Heart left ventricle (tissue), 16 donors: ENCODE results near the gene MSRB3. TPM values are rescaled to one million over a fixed set of nuclear protein-coding genes. Genes with fewer than 3 reads are reported as not detected.

Source experiments
- ATAC-seq, 4 donors: fragments of 200-7000 bp; cut with Tn5 transposase; one replicate each; pipeline ENCODE4 v1.9.1; 2020 to 2022; ENCODE audit warnings: moderate library complexity in 4 of 4, mild to moderate bottlenecking in 3 of 4, moderate number of reproducible peaks in 1 of 4
- DNase-seq, 5 donors: peaks; one replicate each; pipeline ENCODE4 v3.0.0-alpha.2; 2020
- H3K27ac ChIP-seq, 12 donors: fragments of 200-600 bp; sonication (generic) in 4 of 12; one replicate each; pipeline versions ENCODE4 v1.5.0 to v1.8.0; 2016 to 2022; ENCODE audit warnings: mild to moderate bottlenecking in 2 of 12
- H3K27me3 ChIP-seq, 9 donors: fragments of 200-600 bp; sonication (generic) in 2 of 9; one replicate each; pipeline versions ENCODE4 v1.5.1 to v1.8.0; 2016 to 2022; ENCODE audit warnings: mild to moderate bottlenecking in 3 of 9
- H3K36me3 ChIP-seq, 9 donors: fragments of 200-600 bp; sonication (generic) in 2 of 9; one replicate each; pipeline versions ENCODE4 v1.5.0 to v1.8.0; 2018 to 2022; ENCODE audit warnings: mild to moderate bottlenecking in 2 of 9
- H3K4me1 ChIP-seq, 12 donors: fragments of 200-600 bp; sonication (generic) in 4 of 12; one replicate each; pipeline versions ENCODE4 v1.5.0 to v1.8.0; 2016 to 2022; ENCODE audit warnings: mild to moderate bottlenecking in 3 of 12
- H3K4me3 ChIP-seq, 12 donors: fragments of 200-600 bp; sonication (generic) in 4 of 12; one replicate each; pipeline versions ENCODE4 v1.5.0 to v1.8.0; 2017 to 2022; ENCODE audit warnings: mild to moderate bottlenecking in 9 of 12, moderate library complexity in 4 of 12
- H3K9me3 ChIP-seq, 12 donors: fragments of 200-600 bp; sonication (generic) in 4 of 12; one replicate each; pipeline versions ENCODE4 v1.5.0 to v1.8.0; 2016 to 2022; ENCODE audit warnings: mild to moderate bottlenecking in 1 of 12
- CTCF ChIP-seq, 12 donors: fragments of 200-600 bp; sonication (generic) in 4 of 12; IDR thresholded peaks; one replicate each; pipeline versions ENCODE4 v1.5.0 to v1.8.0; 2018 to 2022; ENCODE audit warnings: antibody characterized with exemption in 12 of 12, mild to moderate bottlenecking in 5 of 12
- POLR2A ChIP-seq, 2 donors: fragments of 450-650 bp; IDR thresholded peaks; one replicate each; pipeline ENCODE4 v1.6.1; 2017; ENCODE audit warnings: antibody characterized with exemption in 2 of 2, mild to moderate bottlenecking in 2 of 2, moderate library complexity in 2 of 2
- WGBS, 4 donors: extraction: QIAGEN DNeasy Blood & Tissue Kit in 2 of 4; methylation state at CpG; one replicate each; pipeline versions ENCODE4 v1.1.5 to v1.1.7; 2013 to 2018; 5-methylcytosine and 5-hydroxymethylcytosine counted together
- intact Hi-C, 10 donors: fragments of 100-400 bp; cut with DNase I; formaldehyde crosslinking; loops; one replicate each; pipeline versions ENCODE4 v1.11.1 to v1.14.2; 2022
- polyA plus RNA-seq, 2 donors: library from polyadenylated mRNA; stranded (reverse); fragments of 200-250 nt; gene quantifications; one replicate each; pipeline ENCODE4 v1.2.3, GENCODE V29; 2013
- total RNA-seq, 9 donors: library from RNA; depleted of rRNA in 2 of 9; stranded (reverse); fragments of >200 nt in 2 of 9; fragmentation: NEBNext Ultra II Directional in 3 of 9; extraction: Animal tissue kit (Norgen Biotek cat#: 25700) in 3 of 9; gene quantifications; one replicate each; pipeline versions ENCODE4 v1.1.0 to v1.2.4, GENCODE V29; 2016 to 2023
- donor health status: ischemic (EF 13 %, LVEDD 7.1; RV severe dilation, severe dysfunction).
- donor health status: healthy with polysubstance abuse.
- donor health status: DM: no; HTN: yes; CAD: no.
- donor health status: DM: no; HTN: no; CAD: no.
- donor health status: ischemic (EF 25% LVEDD 6.9; RV normal size, moderate dysfunction).
- donor health status: ischemic (EF 25% LVEDD 5.7; RV mildly dilated, moderate dysfunction).
- donor health status: healthy.
- donor health status: DM: yes; HTN: yes; CAD: no.
- donor health status: ischemic (EF 35%, LVEDD 5.7; RV mildly dilated, moderate dysfunction).
- donor health status: nonischemic (EF 11% LVEDD 7.7; RV severe dilation, severe dysfunction).
- donor health status: DM: yes; HTN: yes; CAD: no.
- donor health status: PGD.
- donor health status: ischemic (EF 29% LVEDD 5.4; RV normal size, mild dysfunction).
- donor health status: nonischemic (EF 23%, LVEDD 6.1; RV moderate dilation, normal function).

The MSRB3 gene
- total and polyA plus RNA-seq, 11 donors: 54.1 to 165 (median 117) TPM

GRCh38 chr12:65324551-65324950 lies 46.1 kb downstream of the MSRB3 start:
- 89 to 97% (median 92%) methylated on average over 3 of the region's 3 CpGs for WGBS, 4 donors
- H3K27ac ChIP-seq: no peak overlapping the region
- no peaks in the 10 kb centered on the region for H3K9me3 ChIP-seq
- no peaks in the 10 kb centered on the region for H3K27me3 ChIP-seq
- ATAC-seq (no peak), DNase-seq (no peak)
- TF ChIP-seq CTCF (IDR thresholded peaks at IDR 0.05) (no peak), POLR2A (IDR thresholded peaks at IDR 0.05) (no peak)
- H3K36me3 ChIP-seq: peaks cover 0 to 18% (median 0%) of the 10 kb centered on the region in 9 donors
- H3K4me3 ChIP-seq: no peak overlapping the region
- peaks cover 0 to 47% (median 5%) of the 10 kb centered on the region in 12 donors for H3K4me1 ChIP-seq
- intact Hi-C loops: loop anchor here in 2 of 10 donors (10.0 kb wide), 2 partner anchors 350 to 760 kb away; no protein-coding TSS in a partner anchor

DNA sequence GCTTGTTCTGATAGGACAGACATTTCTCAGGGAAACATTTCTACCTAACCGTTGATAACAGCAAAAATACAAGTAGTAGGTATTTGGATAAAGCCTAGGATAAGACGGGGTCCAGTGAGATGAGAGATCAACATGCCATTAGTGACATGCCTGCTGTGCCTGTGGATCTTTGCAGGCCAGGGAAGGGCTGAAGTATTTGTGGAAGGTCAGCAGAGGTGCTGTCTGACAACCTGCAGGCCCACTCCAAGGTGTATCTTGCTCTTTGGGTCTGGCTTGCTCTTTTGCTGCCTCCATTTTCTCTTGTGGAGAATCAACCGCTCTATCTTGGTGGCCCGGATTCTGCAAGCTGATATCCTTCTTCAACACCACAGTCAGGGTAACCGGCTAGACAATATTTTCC lies 46.7 kb downstream of the MSRB3 start:
- WGBS, 4 donors: 57 to 70% (median 62%) methylated on average over 5 of the region's 5 CpGs
- Histone ChIP-seq H3K27ac (no peak overlapping the region), H3K9me3 (no peaks in the 10 kb centered on the region), H3K27me3 (no peaks in the 10 kb centered on the region), H3K4me1 (peaks cover 0 to 42% (median 6%) of the 10 kb centered on the region in 12 donors), H3K36me3 (peaks cover 0 to 19% (median 0%) of the 10 kb centered on the region in 9 donors), H3K4me3 (no peak overlapping the region)
- DNase-seq (no peak), ATAC-seq (peak in 3 of 4 donors; percentile 17 to 52 (median 50))
- intact Hi-C loops: loop anchor here in 2 of 10 donors (10.0 kb wide), 2 partner anchors 350 to 760 kb away; no protein-coding TSS in a partner anchor
- TF ChIP-seq CTCF (IDR thresholded peaks at IDR 0.05): no peak
- no peak for TF ChIP-seq POLR2A (IDR thresholded peaks at IDR 0.05)

- Histone ChIP-seq H3K4me3 (no peak overlapping the region), H3K27ac (no peak overlapping the region), H3K4me1 (peaks cover 0 to 42% (median 6%) of the 10 kb centered on the region in 12 donors), H3K27me3 (no peaks in the 10 kb centered on the region), H3K36me3 (peaks cover 0 to 31% (median 5%) of the 10 kb centered on the region in 9 donors), H3K9me3 (no peaks in the 10 kb centered on the region)
- no peak for ATAC-seq
- 75 to 79% (median 77%) methylated on average over 5 of the region's 5 CpGs for WGBS, 4 donors
- intact Hi-C loops: loop anchor here in 2 of 10 donors (10.0 kb wide), 2 partner anchors 348 to 758 kb away; no protein-coding TSS in a partner anchor
- TF ChIP-seq POLR2A (IDR thresholded peaks at IDR 0.05) (no peak), CTCF (IDR thresholded peaks at IDR 0.05) (no peak)
- DNase-seq: no peak
Measured at GRCh38 chr12:65326616-65327015, 48.1 kb downstream of the MSRB3 start.

DNA sequence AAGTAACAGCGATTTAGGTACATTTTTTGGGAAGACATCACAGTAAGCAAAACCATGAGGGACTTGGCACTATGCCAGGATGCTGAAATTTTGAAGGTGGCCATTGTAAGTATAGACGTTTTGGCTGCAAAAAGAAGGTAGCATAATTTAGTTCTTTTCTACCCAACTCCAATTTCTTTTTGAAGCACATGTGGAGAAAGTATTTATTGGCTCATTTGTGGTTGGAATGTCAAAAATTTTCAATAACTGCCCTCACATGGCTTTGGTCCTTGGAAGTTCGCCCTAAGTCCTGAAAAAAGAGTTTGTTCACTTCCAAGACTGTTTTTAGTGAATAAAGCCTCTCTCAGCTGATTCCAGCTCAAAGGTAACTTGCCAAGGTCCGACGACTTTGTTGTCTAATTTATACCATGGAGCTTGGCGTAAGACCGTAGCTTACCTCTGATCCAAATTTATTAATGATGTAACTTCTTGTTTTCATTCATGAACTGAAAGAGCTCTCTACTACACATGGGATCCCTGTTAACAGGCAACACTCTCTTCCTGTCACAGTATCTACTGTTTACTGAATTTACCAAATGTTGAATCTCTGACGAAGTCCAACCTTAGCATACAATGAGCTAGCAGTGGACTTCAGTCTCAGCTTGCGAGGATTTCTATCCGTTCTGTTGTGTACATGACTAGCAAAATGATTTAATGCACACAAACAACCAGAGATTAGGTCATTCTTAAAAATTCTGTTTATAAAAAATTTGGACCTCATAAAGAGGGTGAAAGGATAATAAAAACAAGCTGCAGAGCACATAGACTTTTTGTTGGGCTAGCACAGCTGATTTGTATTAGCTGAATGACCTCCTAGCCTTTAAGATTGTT lies 49.0 kb downstream of the MSRB3 start:
- Histone ChIP-seq H3K9me3 (no peaks in the 10 kb centered on the region), H3K36me3 (peaks cover 0 to 31% (median 6%) of the 10 kb centered on the region in 9 donors), H3K27ac (peak overlapping the region in 7 of 12 donors; percentile 19 to 59 (median 24)), H3K4me3 (peak overlapping the region in 2 of 12 donors; percentile 0 to 3), H3K4me1 (peaks cover 0 to 42% (median 6%) of the 10 kb centered on the region in 12 donors), H3K27me3 (no peaks in the 10 kb centered on the region)
- no peak for DNase-seq
- ATAC-seq: peak; percentile 38 to 64 (median 54)
- TF ChIP-seq POLR2A (IDR thresholded peaks at IDR 0.05): no peak
- no peak for TF ChIP-seq CTCF (IDR thresholded peaks at IDR 0.05)
- WGBS, 4 donors: 48 to 68% (median 59%) methylated on average over 10 of the region's 10 CpGs
- intact Hi-C loops: loop anchor here in 2 of 10 donors (10.0 kb wide), 2 partner anchors 347 to 757 kb away; no protein-coding TSS in a partner anchor
